SK-N-DZ (cell line): ENCODE measurements around the gene CELF4.
A peak's percentile ranks its signal among the peaks of the same experiment; 100 is the strongest.

ENCODE experiments used
- DNase-seq: peaks from one replicate; pipeline ENCODE4 v3.0.0-alpha.2; 2015; ENCODE audit warnings: low spot score

CELF4 gene

GRCh38 chr18:37527395-37527794, 38.2 kb downstream of the CELF4 start:
- DNase-seq: no peak

- DNase-seq: no peak
Observed at GRCh38 chr18:37525262-37525585, 40.4 kb downstream of the CELF4 start.

- no peak for DNase-seq
Observed at GRCh38 chr18:37524498-37525261, 40.9 kb downstream of the CELF4 start.

- DNase-seq: no peak
Observed at GRCh38 chr18:37524139-37524497, 41.5 kb downstream of the CELF4 start.

GRCh38 chr18:37521510-37522465, 43.8 kb downstream of the CELF4 start:
- DNase-seq: peak; percentile 87

GRCh38 chr18:37520508-37520907, 45.1 kb downstream of the CELF4 start:
- no peak for DNase-seq

GRCh38 chr18:37519510-37520135, 46.0 kb downstream of the CELF4 start:
- DNase-seq: peak; percentile 41

GRCh38 chr18:37516361-37516853, 49.2 kb downstream of the CELF4 start:
- no peak for DNase-seq

GRCh38 chr18:37514953-37515352, 50.6 kb downstream of the CELF4 start:
- DNase-seq: no peak

- DNase-seq: no peak
Observed at GRCh38 chr18:37512400-37512799, 53.2 kb downstream of the CELF4 start.

GRCh38 chr18:37511721-37512298, 53.8 kb downstream of the CELF4 start:
- DNase-seq: no peak

- DNase-seq: no peak
Observed at GRCh38 chr18:37509600-37509999, 56.0 kb downstream of the CELF4 start.

GRCh38 chr18:37508207-37508606, 57.4 kb downstream of the CELF4 start:
- DNase-seq: peak; percentile 29

GRCh38 chr18:37507239-37507638, 58.4 kb downstream of the CELF4 start:
- DNase-seq: peak; percentile 59

- DNase-seq: no peak
Observed at GRCh38 chr18:37506001-37506400, 59.6 kb downstream of the CELF4 start.

- no peak for DNase-seq
Observed at GRCh38 chr18:37505321-37505720, 60.3 kb downstream of the CELF4 start.

- no peak for DNase-seq
Observed at GRCh38 chr18:37502601-37503000, 63.0 kb downstream of the CELF4 start.

- DNase-seq: no peak
Observed at GRCh38 chr18:37502036-37502435, 63.6 kb downstream of the CELF4 start.

GRCh38 chr18:37501136-37501535, 64.5 kb downstream of the CELF4 start:
- DNase-seq: no peak

- no peak for DNase-seq
Observed at GRCh38 chr18:37499913-37500312, 65.7 kb downstream of the CELF4 start.

- no peak for DNase-seq
Observed at GRCh38 chr18:37499044-37499443, 66.6 kb downstream of the CELF4 start.
